Bone marrow (tissue), 2 donors: ENCODE data around the gene CDYL2.
"Not testable (repeated sequence)": the region's sequence is repeated elsewhere in the genome, so short reads cannot be mapped to it uniquely, and the experiment has no call there.

ENCODE experiments used
- DNase-seq, 2 donors: peaks; one replicate each; lab custom pipeline; 2025; lab: John Stamatoyannopoulos, UW

CDYL2 gene

GRCh38 chr16:80743772-80744171, 60.6 kb downstream of the CDYL2 start:
- DNase-seq, result no peak

- no peak for DNase-seq
Observed at GRCh38 chr16:80743273-80743672, 61.1 kb downstream of the CDYL2 start.

- no peak for DNase-seq
Observed at GRCh38 chr16:80742331-80742730, 62.1 kb downstream of the CDYL2 start.

GRCh38 chr16:80741724-80742123, 62.7 kb downstream of the CDYL2 start:
- no peak for DNase-seq

- DNase-seq, result no peak
Observed at GRCh38 chr16:80739523-80739922, 64.9 kb downstream of the CDYL2 start.

GRCh38 chr16:80738521-80738920, 65.9 kb downstream of the CDYL2 start:
- DNase-seq, result no peak

- DNase-seq, result no peak
Observed at GRCh38 chr16:80735846-80736245, 68.6 kb downstream of the CDYL2 start.

- DNase-seq, result peak in 1 of 2 donors; percentile 30
Observed at GRCh38 chr16:80733407-80733806, 71.0 kb downstream of the CDYL2 start.

- DNase-seq, result no peak
Observed at GRCh38 chr16:80731915-80732314, 72.5 kb downstream of the CDYL2 start.

- not testable (repeated sequence) for DNase-seq
Observed at GRCh38 chr16:80727066-80727763, 77.2 kb downstream of the CDYL2 start.

- DNase-seq, result no peak
Observed at GRCh38 chr16:80725566-80726162, 78.7 kb downstream of the CDYL2 start.

GRCh38 chr16:80723981-80724380, 80.4 kb downstream of the CDYL2 start:
- no peak for DNase-seq

GRCh38 chr16:80723091-80723490, 81.3 kb downstream of the CDYL2 start:
- DNase-seq, result no peak

GRCh38 chr16:80720804-80721371, 83.5 kb downstream of the CDYL2 start:
- DNase-seq, result no peak

- no peak for DNase-seq
Observed at GRCh38 chr16:80719573-80719972, 84.8 kb downstream of the CDYL2 start.

GRCh38 chr16:80718480-80719220, 85.7 kb downstream of the CDYL2 start:
- no peak for DNase-seq

GRCh38 chr16:80717611-80718010, 86.8 kb downstream of the CDYL2 start:
- no peak for DNase-seq

GRCh38 chr16:80716564-80717139, 87.7 kb downstream of the CDYL2 start:
- DNase-seq, result no peak

- DNase-seq, result no peak
Observed at GRCh38 chr16:80711406-80711805, 93.0 kb downstream of the CDYL2 start.

GRCh38 chr16:80710918-80711317, 93.5 kb downstream of the CDYL2 start:
- DNase-seq, result no peak

- DNase-seq, result no peak
Observed at GRCh38 chr16:80708823-80709222, 95.6 kb downstream of the CDYL2 start.

GRCh38 chr16:80707686-80708085, 96.7 kb downstream of the CDYL2 start:
- DNase-seq, result no peak
